HG03066 (cell line): ENCODE data around the gene SEMA6B.
"Not testable (repeated sequence)": the region's sequence is repeated elsewhere in the genome, so short reads cannot be mapped to it uniquely, and the experiment has no call there.

Experiments used
- ATAC-seq: cut with Tn5 transposase; IDR thresholded peaks from one replicate; pipeline ENCODE4 v1.9.1; 2021; ENCODE audit warnings: low read depth; ENCODE audit not compliant: unreplicated experiment

The SEMA6B gene

GRCh38 chr19:4533334-4533733, 26.1 kb downstream of the SEMA6B start:
- ATAC-seq: no peak

GRCh38 chr19:4531562-4532165, 27.8 kb downstream of the SEMA6B start:
- no peak for ATAC-seq

DNA sequence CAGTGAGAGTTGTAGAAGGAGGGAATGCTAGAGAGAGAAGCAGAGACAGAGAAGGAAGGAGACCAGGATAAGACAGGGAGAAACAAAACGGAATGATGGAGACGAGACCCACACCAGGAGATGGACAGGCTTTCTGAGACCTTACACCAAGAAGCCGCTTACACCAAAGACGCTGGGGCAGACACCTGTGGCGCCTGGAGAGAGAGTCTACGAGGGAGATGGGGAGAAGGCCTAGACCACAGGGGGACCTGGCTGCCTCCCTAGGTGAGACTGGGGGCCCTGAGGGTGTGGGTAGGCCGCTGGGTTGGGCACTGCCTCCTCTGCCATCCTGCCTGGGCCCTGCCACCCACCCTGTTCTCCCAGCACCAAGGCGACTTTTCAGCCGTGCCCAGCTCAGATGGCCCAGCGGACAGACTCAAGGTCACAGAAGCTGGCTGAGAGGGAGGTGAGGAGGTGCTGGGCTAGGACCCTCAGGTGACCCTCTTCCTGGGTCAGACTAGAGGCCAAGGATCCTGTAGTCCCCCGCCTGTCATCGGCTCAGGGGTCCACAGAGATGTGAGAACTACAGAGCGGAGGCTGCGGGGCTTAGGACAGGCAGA, 29.5 kb downstream of the SEMA6B start:
- ATAC-seq: no peak

- ATAC-seq: no peak
Observed at GRCh38 chr19:4528843-4529242, 30.6 kb downstream of the SEMA6B start.

GRCh38 chr19:4527377-4527776, 32.1 kb downstream of the SEMA6B start:
- not testable (repeated sequence) for ATAC-seq

DNA sequence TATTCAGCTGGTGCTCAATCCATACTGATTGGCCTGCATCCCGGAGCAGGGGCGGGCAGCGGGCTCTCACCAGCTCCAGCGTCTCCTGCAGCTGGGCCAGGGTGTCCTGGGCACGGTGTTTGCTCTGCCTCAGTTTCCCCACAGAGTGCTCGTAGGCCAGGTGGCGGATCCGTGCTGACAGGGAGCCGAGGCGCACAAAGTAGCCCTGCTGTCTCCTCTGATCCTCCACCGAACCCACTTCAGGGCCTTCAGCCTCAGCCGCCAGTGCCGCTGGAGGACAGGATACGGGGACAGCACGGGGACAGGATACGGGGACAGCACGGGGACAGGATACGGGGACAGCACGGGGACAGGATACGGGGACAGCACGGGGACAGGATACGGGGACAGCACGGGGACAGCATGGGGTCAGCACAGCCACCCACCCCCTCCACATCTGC, 33.9 kb downstream of the SEMA6B start:
- ATAC-seq: no peak

DNA sequence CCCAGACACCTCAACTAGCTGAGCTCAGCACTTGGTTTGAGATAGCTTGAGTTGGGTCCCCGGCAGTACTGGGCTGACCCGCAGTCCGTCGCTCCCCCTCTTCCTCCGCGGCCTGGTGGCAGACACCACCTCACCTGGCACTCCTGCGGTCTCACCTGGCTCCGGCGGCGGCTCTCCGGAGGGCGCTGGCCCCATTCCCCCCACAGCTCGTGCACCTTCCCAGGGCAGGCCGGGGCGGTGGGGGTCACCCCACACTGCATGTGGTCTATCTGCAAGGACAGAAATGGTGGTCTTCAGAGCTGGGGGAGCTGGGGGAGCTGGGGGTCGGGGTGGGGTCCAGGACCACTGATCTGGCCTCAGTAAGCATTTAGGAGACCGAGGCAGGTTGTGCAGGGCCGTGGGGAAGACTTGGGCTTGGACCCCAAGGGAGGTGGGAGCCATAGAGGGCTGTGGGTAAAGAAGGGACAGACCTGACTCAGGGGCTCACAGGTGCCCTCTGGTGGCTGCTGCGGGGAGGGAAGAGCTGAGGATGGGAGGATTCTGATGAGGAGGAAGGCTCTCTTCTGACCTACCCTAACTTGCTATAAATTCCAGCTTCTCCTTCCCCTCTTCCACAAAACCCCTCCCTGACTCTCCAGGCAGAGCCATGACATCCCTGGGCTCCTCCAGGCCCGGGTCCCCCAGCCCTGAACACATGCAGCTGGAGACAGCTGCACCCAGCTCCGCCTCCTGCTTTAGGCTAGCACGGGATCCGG, 34.5 kb downstream of the SEMA6B start:
- no peak for ATAC-seq

DNA sequence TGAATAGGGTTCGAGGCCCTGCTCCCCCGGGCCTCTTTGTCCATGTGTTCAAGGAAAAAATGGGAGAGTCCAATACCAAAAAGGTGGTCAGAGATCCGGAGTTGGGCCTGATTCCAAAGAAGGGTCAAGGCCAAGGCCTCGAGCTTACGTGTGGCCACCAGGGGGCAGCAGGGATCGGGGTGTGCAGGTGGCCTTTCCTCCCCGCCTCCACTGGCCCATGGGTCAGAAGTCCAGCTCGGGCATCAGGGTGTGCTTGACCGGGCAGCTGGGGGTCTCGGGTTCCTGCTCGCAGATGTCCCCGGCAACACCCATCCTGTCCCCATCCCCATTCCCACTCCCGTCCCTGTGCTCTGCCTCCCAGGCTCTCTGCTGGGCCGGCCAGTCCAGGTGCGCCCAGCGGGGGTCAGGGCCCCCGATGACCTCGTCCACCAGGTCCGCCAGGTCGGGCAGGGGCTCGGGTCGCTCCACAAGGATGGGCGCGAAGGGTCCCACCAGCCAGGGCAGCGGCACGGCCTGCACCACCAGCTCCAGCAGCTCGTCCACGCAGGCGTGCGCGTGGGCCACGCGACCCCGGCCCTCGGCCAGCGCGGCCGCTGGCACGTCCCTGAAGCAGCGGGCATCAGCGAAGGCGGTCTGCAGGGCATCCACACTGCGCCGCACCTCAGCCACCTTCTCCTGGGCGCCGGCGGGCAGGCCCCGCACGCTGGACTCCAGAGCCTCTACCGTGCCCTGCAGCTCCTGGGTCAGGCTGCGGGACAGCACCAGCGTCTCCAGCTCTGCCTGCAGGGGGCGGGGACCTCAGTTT, 36.0 kb downstream of the SEMA6B start:
- no peak for ATAC-seq

- no peak for ATAC-seq
Observed at GRCh38 chr19:4522291-4523002, 37.0 kb downstream of the SEMA6B start.

DNA sequence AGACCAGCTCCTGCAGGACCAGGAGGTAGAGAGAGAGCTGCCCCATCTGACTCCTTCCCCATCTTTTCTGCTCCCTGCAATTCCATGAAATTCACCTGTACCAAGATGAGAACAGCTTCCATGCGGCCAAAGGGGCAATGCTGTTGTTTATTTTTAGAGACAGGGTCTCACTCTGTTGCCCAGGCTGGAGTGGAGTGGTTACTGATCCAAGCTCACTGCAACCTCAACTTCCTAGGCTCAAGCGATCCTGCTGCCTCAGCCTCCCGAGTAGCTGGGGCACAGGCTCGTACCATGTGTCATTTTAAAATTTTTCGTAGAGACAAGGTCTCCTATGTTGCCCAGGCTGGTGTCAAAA, 37.6 kb downstream of the SEMA6B start:
- no peak for ATAC-seq

DNA sequence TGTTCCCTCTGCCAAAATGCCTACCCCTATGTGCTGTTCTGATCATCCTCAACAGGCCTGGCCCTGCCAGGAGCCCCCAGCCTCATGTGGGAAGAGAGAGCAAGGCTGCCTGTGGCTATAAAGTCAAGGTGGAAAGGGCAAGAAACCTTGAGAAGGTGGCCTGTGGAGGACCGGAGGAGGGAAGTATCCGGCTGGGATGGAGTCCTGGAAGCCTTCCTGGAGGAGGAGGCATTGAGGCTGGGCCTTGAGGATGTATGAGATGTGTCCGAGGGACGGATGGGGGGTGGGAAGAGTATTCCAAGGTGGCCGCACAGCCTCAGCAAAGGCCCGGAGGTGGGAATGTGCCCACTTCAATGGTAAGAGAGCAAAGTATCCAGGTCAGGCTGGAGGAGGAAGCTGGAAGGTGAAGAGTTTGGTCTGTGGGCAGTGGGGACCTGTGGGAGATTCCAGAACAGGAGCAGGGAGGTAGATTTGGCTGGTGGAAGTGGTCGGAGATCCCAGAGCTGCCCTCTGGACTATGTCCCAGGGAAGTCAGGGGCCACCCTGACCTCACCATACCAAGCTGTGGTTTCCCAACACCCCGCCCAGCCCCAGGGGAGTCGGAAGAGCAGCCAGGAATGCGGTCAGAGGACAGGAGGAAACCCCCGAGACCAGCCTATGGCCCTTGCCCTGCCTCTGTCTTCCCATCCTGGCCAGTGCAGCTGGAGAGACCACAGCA, 38.2 kb downstream of the SEMA6B start:
- no peak for ATAC-seq

DNA sequence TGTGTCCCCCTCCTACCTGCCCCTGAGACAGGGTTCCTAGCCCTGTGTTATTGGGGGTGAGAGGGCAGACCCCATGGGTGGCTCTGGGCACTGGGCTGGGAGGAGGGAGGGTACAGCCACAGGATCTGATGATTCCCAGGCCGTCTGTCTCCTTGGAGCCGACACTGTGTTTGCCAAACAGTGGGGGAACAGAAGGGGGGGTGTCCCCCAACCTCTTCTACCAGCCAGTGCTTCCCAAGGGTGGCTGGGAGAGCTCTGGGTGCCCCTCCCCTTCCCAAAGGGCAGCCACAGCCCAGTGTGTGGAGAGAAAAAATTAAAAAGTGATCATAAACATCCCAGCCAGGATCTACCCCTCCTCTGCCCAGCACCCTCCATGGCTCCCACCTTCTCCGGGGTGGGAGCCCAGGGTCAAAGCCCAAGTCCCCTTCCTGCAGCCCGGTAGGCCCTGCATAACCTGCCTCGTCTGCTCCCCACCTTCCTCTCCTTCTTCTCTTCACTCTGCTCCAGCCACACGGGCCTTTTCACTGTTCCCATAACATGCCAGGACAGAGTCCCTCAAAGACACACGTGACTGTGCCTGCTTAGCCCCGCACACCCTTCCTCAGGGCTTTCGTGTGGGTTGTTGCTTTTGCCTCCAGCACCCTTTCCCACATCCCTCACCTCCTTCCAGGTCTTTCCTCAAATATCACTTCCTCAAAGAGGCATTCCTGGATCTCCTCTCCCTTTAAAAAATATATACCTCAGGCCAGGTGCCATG, 39.8 kb downstream of the SEMA6B start:
- no peak for ATAC-seq

GRCh38 chr19:4519172-4519496, 40.4 kb downstream of the SEMA6B start:
- no peak for ATAC-seq

DNA sequence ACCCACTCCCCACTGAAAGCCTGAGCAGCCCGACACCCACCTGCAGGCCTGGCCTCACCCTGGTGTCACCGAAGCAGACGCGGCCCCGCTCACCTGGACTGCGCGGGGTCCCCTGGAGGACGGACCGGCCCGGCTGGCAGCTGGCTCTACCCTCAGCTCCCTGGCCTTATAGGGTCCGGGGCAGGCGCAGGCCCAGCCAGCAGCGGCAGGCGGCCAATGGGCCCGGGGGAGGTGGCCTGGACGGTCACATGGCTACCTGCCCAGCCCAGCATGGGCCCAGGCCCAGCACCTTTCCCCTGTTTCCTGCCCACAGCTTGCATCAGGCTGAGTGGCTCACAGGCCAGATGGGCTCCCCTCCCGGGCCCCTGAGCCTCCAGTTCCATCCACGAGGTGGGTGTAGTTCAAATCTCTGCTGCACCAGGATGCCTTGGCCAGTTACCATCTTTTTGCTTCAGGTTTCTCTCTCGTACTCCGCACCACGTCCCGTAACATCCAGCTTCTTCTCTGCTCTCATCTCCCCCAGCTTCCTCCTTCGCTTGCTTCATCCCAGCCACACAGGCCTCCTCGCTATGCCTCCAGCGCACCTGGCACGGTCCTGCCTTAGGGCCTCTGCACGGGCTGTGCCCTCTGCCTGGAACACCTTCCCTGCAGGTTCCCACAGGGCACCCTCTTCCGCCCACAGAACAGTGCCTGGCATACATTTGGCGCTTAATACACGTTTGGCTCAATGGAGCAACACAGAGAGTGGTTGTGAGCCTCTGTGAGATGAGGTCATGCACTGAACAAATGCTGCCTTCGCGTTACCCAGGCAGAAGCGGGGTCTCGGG, 40.9 kb downstream of the SEMA6B start, which contains the start of gene PLIN4:
Gene PLIN4 (minus strand): TSS at position 142 of the 827 bp plus-strand sequence. CDS start 214 bp downstream, outside the sequence.
- no peak for ATAC-seq

DNA sequence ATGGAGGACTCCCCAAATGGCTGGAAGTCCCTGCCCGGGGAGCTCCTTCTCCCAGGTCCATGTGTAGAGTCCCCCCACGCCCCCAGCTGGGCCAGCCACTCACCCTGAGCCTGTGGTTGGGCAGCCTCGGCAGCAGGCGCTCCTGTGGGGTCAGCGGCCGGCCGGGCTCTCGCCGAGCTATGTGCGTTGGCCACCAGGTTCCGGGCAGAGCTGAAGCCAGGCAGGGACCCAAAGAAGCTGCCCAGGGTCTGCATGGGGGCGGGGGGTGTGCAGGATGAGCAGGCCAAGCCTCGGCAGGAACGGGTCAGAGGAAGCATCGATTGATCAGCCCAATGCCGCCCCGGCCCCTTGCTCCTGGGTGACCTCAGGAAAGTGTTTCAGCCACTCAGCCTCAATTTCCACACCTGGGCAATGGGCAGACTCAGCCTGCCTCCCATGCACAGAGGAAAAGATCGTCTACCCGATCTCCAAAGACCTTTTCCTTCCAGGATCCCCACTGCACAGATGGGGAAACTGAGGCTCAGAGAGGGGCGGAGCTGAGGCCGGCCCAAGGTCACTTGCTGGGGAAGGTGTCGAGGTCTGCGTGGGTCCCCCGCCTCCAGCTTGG, 41.9 kb downstream of the SEMA6B start:
- ATAC-seq: no peak

DNA sequence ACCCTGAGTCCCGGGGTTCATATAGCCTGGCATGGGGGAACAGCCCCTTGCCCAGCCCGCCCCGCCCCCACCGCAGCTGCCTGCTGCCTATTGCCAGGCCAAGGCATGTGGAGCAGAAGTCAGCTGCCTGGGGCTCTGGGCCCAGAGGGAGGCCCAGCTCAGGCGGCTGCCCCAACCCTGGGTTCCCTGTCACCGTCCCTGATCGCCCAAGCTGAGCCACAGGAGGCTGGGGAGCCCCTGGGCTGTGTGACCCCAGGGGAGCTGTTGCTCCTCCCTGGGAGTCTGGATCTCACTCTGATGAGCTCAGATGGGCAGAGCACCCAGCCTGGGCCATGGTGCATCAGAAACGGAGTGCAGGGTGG, 42.6 kb downstream of the SEMA6B start:
- ATAC-seq: no peak

DNA sequence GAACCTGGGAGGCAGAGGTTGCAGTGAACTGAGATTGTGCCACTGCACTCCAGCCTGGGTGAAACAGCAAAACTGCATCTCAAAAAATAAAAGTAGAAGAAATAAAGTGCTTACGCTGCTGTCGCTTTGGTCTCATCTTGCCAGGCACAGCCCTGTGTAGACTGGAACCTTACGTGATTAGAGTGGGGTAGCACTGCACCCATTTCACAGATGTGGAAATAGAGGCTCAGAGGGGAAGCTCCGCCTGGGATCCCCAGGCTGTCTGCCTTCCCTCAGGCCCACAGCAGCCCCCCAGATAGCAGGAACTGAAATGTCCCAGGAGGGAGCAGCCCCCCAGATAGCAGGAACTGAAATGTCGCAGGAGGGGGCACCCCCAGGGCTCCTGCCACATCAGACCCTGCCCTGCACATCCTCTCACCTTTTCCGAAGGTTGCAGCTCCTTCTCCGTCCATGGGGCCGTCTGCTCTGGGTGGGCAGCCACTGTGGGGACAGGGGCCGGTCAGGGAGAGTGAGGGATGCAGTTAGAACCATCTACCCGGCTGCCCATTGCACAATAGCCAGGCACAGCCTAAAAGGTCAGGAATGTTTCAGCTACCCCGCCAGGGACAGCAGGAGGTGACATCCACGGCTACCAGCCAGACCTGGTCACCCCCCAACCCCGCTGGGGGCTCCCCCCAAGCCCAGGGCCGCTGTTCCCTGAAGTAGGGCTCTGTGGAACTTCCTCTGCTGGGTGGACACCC, 43.1 kb downstream of the SEMA6B start:
- ATAC-seq: no peak
